Activated naive CD8-positive, alpha-beta T cell treated with anti-CD3 and anti-CD28 coated beads for 36 hours (primary cell): ENCODE data around the gene SAE1. TPM values are rescaled to one million over a fixed set of nuclear protein-coding genes. Genes with fewer than 3 reads are reported as not detected.

Experiments
- DNase-seq: peaks from one replicate; pipeline ENCODE4 v3.0.0; 2021
- H3K27ac Mint-ChIP-seq: one replicate; pipeline ENCODE4 v1.8.0; 2022; ENCODE audit warnings: mild to moderate bottlenecking, moderate library complexity, mixed read lengths
- H3K27me3 Mint-ChIP-seq: one replicate; pipeline ENCODE4 v1.8.0; 2022; ENCODE audit warnings: mild to moderate bottlenecking, mixed read lengths
- H3K36me3 Mint-ChIP-seq: one replicate; pipeline ENCODE4 v1.8.0; 2021; ENCODE audit warnings: mild to moderate bottlenecking, mixed read lengths
- H3K4me1 Mint-ChIP-seq: one replicate; pipeline ENCODE4 v1.8.0; 2021; ENCODE audit warnings: mixed read lengths
- H3K4me3 Mint-ChIP-seq: one replicate; pipeline ENCODE4 v1.8.0; 2022; ENCODE audit warnings: mild to moderate bottlenecking, moderate library complexity, mixed read lengths
- H3K9me3 Mint-ChIP-seq: one replicate; pipeline ENCODE4 v1.8.0; 2022; ENCODE audit warnings: mixed read lengths
- total RNA-seq, 2 experiments: library from RNA; stranded (reverse); gene quantifications; one replicate each; pipeline ENCODE4 v1.2.3, GENCODE V29; 2021

Gene SAE1
- total RNA-seq, 2 experiments from 2014 or later = 141 to 149 TPM

DNA sequence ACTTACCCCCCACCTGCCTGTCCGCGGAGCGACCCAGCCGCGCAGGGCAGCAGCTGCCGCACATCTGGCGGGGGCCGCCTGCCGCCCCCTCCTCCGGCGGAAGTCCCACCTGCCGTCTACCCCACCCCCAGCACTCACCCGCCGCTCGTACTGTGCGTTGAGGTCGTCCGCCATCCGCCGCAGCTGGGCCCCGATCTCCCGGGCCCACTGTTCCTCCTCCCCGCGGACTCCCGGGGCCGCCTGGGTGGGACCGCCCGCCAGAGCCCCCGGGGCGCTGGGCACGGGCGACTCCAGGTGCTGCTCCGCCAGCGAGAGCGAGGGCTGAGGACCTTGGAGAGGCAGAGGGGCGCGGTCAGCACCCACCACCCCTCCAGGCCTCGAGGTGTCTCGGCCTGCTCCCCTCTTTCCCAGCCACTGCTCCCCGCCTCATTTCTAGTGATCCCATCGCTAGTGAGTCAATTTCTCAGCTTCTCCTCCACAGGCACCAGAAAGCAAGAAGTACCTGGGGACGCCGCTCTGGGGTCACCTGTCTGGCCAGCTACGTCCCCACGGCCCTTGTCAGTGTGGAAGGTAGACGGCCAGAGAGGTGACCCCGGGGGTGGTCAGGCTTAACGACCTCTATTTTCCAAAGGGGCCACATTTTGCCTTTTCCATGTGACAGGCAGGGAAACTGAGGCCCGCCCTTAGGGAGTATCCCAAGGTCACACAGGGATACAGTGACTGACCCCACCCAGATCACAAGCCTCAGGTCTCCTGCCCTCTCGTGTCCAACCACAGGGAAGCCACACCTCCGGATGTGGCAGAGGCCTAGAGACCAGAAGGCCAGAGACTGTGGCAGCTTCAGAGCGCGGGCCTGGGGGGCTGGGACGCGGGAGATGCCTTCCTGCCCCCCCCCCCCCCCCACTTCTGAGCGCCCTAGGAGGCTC, 96.1 kb downstream of the SAE1 start:
- peaks cover 8% of the 10 kb centered on the region for H3K36me3 Mint-ChIP-seq
- H3K9me3 Mint-ChIP-seq = no peaks in the 10 kb centered on the region
- peak overlapping the region; percentile 77 for H3K4me3 Mint-ChIP-seq
- peaks cover 18% of the 10 kb centered on the region for H3K4me1 Mint-ChIP-seq
- H3K27ac Mint-ChIP-seq = peak overlapping the region; percentile 85
- peak; percentile 68 for DNase-seq
- H3K27me3 Mint-ChIP-seq = no peaks in the 10 kb centered on the region

DNA sequence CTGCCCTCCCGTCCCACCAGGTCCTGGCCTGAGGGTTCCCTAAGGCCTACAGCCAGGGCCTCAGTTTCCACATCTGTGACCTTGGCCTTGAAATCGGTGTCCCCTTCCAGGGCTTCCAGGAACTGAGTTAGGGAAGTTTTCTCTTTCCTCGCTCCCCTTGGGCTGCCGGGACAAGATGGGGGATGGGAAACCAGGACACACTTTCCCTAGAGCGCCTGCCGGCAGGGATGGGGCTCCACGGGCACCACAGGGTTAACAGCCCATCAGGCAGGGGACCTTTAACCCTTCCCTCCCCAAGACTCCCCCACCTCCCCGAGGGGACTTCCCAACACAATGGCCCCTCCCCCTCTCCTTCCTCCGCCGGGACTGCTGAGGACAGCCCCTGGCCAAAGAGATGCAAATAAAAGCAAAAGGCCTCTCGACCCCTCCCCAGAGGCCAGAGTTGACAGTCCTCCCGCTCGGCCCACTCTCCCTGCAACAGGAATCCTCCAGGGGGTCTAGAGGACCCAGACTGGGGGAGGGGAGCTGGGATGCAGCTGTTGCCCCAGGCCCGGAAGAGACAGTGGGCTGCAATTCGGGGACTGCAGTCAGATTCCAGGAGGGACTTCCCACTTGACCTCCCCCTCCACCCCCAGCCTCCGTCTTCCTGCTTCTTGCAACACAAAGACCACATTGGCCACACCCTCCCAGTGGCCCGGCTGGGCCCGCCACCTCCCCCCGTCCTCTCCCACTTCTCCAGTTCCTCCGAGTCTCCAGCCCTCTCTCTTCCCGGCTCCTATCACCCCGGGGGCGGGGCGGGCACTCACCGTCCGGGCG, 96.9 kb downstream of the SAE1 start:
- peak overlapping the region; percentile 85 for H3K27ac Mint-ChIP-seq
- H3K27me3 Mint-ChIP-seq = no peaks in the 10 kb centered on the region
- H3K4me3 Mint-ChIP-seq = peak overlapping the region; percentile 77
- peaks cover 8% of the 10 kb centered on the region for H3K36me3 Mint-ChIP-seq
- H3K4me1 Mint-ChIP-seq = peaks cover 27% of the 10 kb centered on the region
- no peaks in the 10 kb centered on the region for H3K9me3 Mint-ChIP-seq
- DNase-seq = peak; percentile 67

DNA sequence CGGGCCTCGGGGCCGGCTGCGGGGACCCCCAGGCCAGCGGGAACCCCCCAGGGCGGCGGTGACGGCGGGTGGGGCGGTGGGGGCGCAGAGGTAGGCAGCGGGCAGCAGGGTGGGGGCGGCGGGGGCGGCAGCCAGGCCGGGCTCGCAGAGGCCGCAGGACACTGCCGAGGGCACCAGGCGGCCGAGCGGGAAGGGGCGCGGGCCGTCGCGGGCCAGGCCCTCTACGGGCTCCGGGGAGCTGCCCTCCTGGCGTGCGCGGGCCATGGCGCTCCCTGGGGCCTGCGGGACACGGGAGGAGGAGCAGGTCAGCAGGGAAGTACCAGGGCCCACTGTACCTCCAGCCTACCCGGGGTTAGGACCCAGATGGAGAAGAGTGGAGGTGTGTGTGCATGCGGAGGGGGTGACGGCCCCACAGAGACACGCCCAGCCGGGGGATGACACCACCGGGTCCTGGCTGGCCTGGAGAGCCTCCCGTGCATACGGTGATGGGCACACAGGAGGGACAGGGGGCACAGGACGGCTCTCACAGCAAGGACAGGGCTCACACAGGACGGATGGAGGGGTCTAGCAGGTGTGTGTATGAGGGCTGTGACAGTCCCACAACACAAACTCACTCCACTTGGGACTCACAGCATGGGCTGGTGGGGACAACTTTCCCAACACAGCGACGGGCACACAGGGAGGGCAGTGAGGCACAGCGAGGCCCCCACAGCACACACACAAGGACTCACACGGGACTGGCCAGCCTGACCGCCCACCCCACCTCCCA, 97.7 kb downstream of the SAE1 start:
- no peak overlapping the region for H3K27ac Mint-ChIP-seq
- no peaks in the 10 kb centered on the region for H3K27me3 Mint-ChIP-seq
- peaks cover 8% of the 10 kb centered on the region for H3K36me3 Mint-ChIP-seq
- H3K4me3 Mint-ChIP-seq = peak overlapping the region; percentile 77
- peaks cover 31% of the 10 kb centered on the region for H3K4me1 Mint-ChIP-seq
- no peaks in the 10 kb centered on the region for H3K9me3 Mint-ChIP-seq
- peak; percentile 70 for DNase-seq

DNA sequence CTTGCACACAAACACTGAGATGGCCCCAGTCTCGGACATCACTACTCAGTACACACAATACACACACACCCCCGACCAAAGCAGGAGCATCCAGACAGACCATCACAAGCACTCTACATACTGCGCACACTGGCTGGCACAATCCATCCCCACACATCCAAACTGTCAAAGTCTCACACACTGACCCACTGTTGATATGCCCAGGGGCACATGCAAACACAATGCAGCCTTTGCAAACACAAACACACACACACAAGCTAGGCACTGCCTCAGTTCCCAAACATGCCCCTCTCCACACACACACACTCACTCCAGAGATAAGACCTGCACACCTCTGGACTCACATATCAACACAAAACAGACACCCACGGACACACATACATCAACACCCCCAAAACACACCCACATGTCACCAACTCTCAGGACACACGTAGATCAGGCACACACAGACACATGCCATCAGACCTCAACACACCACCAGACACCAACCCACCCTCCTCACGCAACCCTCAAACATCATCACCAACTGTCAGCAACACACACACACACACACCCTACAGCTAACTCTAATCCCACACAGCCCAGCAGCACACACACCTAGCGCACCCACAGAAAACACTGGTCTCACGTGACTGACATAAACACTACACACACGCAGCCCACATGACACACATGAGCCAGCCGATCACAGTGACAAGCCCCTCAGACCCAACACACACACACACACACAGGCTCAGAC, 98.5 kb downstream of the SAE1 start:
- DNase-seq = peak; percentile 30
- Mint-ChIP-seq H3K9me3 (no peaks in the 10 kb centered on the region), H3K27ac (no peak overlapping the region), H3K4me3 (no peak overlapping the region), H3K36me3 (peaks cover 5% of the 10 kb centered on the region), H3K4me1 (peaks cover 31% of the 10 kb centered on the region), H3K27me3 (no peaks in the 10 kb centered on the region)

DNA sequence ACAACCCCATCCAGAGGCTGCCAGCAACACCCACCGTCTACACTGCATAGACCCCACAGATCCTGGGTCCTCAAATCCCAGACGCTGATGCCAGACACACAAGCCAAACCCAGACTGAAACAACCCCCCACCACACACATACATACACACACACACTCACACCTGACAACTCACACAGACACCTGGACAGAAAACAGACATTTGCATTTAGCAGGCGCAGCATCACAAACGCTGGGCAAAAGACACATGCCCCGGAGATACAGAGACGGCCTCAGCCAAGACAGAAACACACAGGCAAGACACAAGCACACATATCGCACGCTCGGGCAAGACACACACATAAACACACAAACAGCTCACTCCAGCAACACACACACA, 99.0 kb downstream of the SAE1 start:
- no peak for DNase-seq
- no peaks in the 10 kb centered on the region for H3K27me3 Mint-ChIP-seq
- H3K27ac Mint-ChIP-seq = no peak overlapping the region
- H3K36me3 Mint-ChIP-seq = peaks cover 5% of the 10 kb centered on the region
- H3K4me3 Mint-ChIP-seq = no peak overlapping the region
- peaks cover 31% of the 10 kb centered on the region for H3K4me1 Mint-ChIP-seq
- H3K9me3 Mint-ChIP-seq = no peaks in the 10 kb centered on the region

DNA sequence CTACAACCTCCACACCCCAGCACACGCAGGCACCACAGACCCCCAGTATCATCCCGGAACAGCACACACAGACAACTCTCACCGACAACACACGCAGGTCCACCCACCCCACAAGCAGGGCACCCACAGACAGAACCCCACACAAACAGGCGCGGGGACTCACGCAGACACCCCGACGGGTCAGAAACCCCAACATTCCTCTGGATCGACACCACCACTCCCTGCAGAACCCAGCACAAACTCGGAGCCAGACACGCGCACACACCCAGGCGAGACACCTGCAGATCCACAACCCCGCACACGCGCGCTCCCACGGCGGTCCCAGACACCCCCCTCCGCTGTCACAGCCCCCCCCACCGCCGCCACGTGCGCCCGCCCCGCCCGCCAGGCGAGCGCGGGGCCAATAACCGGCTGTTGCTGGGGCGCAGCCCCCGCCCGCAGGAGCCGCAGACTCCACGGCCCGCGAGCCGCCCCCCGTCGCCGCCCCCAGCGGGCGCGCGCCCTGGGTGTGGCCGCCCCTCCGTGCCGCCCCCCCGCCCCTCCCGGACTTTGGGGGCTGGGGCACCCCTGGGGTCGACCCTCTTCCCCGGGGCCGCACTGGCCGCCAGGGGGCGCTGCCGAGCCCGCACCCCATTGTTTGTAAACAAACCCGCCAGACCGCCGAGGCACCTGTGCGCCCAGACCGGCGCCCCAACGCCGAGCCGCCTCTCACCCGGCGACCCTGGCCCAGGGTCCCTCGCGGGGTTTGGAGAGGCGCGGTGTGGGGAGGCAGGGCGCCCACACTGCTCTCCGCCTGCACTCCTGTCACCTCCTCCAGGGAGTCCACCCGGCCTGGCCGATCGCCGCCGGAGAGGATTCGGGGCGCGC, 99.7 kb downstream of the SAE1 start:
- H3K4me3 Mint-ChIP-seq = peak overlapping the region; percentile 22
- H3K27ac Mint-ChIP-seq = no peak overlapping the region
- peaks cover 5% of the 10 kb centered on the region for H3K36me3 Mint-ChIP-seq
- no peaks in the 10 kb centered on the region for H3K27me3 Mint-ChIP-seq
- H3K4me1 Mint-ChIP-seq = peaks cover 31% of the 10 kb centered on the region
- peak; percentile 82 for DNase-seq
- H3K9me3 Mint-ChIP-seq = no peaks in the 10 kb centered on the region

DNA sequence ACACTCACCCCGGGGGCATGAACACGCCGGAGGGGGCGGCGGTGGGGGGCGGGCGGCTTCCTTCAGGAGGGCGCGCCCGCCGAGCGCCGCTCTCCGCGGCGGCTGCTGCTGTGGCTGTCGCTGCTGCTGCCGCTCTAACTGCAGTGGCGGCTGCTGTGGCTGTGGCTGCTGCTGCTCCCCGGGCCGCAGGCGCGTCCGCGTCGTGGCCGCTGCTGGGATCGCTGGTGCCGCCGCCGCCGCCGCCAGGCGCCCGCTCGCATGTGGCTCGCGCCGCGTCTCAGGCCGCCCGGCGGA, 100.2 kb downstream of the SAE1 start, which contains the start of gene BBC3:
TSS of gene BBC3 (minus strand) at position 279 of the 294 bp plus-strand sequence. CDS start 2,768 bp downstream, outside the sequence.
- DNase-seq = no peak
- Mint-ChIP-seq H3K27ac (peak within 1 kb of the TSS; percentile 44), H3K9me3 (no peaks in the 10 kb centered on the region), H3K4me1 (peaks cover 27% of the 10 kb centered on the region), H3K27me3 (peaks cover under 1% of the 10 kb centered on the region), H3K4me3 (peak within 1 kb of the TSS; percentile 78), H3K36me3 (no peaks in the 10 kb centered on the region)

DNA sequence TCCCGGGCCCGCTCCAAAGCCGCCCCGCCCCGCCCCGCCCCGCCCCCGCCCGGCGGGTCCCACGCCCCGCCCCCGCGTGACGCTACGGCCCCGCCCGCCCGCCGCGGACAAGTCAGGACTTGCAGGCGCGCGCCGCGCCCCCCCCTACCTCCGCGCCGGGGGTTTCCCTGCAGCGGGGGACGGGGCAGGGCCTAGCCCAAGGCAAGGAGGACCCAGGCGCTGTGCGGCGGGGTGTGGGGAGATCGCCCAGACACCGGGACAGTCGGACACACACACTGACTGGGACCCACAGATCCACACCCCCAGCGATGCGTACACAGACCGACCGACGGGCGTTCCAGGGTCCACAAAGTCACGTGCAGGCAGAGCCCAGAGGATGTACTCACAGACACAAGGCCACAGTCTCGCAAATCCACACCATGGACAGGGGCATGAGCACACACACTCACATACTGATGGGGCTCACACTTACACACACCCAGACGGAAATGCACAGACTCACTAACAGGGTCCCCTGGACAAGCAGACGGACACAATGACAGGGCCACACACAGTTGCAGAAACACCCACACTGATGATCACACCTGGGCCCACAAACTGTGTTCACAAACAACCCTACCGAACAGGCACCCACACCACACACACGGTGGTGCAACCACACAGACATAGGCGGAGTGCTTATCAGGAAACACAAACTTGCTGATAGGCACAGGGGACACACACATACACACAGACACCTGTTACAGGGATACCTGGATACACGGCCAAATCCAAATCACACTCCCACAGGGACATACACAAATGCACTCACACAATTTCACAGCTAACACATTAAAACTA, 100.8 kb downstream of the SAE1 start:
- Mint-ChIP-seq H3K4me1 (peaks cover 27% of the 10 kb centered on the region), H3K4me3 (peak overlapping the region; percentile 78), H3K27me3 (peaks cover 3% of the 10 kb centered on the region), H3K36me3 (no peaks in the 10 kb centered on the region), H3K27ac (peak overlapping the region; percentile 44), H3K9me3 (no peaks in the 10 kb centered on the region)
- DNase-seq = peak; percentile 93

DNA sequence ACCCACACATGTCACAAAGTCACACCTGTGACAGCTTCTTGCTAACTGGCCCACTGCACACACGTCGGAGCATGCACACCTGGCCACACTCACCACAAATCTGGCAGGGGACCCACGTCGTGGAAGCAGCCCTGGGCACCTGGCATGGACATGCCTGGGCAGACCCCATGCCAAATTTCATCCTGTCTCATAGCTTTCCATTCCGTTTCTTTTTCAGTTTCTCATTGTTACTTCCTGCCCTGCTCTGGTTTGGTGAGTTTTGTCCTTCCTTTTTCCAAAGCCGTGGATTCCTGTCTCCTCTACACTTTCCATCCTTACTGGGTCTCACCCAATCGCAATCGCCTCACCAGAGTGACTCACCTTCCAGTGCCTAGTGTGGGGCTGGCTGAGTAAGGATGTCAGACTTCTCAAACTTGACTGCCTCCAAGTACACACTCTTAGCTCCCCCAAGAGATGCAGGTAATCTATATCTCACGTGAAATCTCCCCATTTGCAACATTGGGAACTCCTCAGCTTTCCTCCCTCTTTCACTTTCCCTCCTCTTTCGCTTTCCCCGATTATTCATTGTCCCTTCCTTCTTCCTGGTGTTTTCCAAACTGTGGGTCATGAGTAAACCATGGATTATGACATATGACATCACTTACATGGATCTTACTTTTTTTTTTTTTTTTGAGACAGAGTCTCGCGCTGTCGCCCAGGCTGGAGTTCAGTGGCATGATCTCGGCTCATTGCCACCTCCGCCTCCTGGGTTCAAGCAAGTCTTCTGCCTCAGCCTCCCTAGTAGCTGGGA, 102.0 kb downstream of the SAE1 start:
- peak; percentile 52 for DNase-seq
- H3K27ac Mint-ChIP-seq = peak overlapping the region; percentile 44
- peaks cover 20% of the 10 kb centered on the region for H3K4me1 Mint-ChIP-seq
- no peaks in the 10 kb centered on the region for H3K9me3 Mint-ChIP-seq
- H3K27me3 Mint-ChIP-seq = peaks cover 3% of the 10 kb centered on the region
- no peaks in the 10 kb centered on the region for H3K36me3 Mint-ChIP-seq
- H3K4me3 Mint-ChIP-seq = peak overlapping the region; percentile 78

DNA sequence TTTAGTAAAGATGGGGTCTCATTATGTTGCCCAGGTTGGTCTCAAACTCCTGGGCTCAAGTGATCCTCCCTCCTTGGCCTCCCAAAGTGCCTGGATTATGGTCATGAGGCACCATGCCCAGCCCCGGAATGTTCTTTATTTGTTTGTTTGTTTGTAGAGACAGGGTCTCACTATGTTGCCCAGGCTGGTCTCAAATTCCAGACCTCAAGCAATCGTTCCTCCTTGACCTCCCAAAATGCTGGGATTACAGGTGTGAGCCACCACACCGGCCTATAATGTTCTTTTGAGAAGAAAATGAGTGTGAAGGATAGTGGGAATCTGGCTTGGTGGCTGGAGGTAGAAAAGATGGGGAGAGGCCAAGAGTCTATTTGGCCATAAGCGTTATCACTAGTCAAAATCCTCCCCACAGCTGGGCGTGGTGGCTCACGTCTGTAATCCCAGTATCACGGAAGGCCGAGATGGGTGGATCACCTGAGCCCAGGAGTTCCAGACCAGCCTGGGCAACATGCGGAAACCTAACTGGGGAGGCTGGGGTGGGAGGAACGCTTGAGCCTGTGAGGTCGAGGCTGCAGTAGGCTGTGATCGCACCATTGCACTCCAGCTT, 105.5 kb downstream of the SAE1 start:
- H3K4me1 Mint-ChIP-seq = peaks cover 24% of the 10 kb centered on the region
- H3K9me3 Mint-ChIP-seq = no peaks in the 10 kb centered on the region
- H3K27ac Mint-ChIP-seq = no peak overlapping the region
- H3K36me3 Mint-ChIP-seq = no peaks in the 10 kb centered on the region
- no peak overlapping the region for H3K4me3 Mint-ChIP-seq
- peaks cover 3% of the 10 kb centered on the region for H3K27me3 Mint-ChIP-seq
- no peak for DNase-seq

DNA sequence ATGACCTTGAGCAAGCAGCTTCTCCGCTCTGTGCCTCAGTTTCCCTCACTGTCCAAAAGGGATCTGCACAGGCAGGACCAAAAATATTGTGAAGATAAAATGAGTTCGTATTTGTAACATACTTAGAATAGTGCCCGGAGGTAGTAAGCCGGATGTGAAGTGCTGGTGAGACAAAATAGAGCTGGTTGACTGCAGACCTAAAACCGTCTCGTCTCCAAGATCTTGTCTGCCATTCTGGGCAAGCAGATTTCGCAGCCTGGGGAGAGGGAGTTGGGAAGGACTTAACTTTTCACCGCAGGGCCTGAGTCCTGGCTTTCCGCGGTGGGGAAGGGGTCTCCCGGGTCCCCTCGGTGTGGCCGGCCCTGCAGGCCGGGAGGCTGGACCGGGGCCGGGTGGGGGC, 108.5 kb downstream of the SAE1 start:
- no peaks in the 10 kb centered on the region for H3K9me3 Mint-ChIP-seq
- H3K27ac Mint-ChIP-seq = no peak overlapping the region
- peaks cover 15% of the 10 kb centered on the region for H3K4me1 Mint-ChIP-seq
- peak overlapping the region; percentile 57 for H3K4me3 Mint-ChIP-seq
- peaks cover 6% of the 10 kb centered on the region for H3K36me3 Mint-ChIP-seq
- peaks cover 3% of the 10 kb centered on the region for H3K27me3 Mint-ChIP-seq
- no peak for DNase-seq
